Neural progenitor cell (in vitro differentiated cells): ENCODE data around the gene HDAC4.

Experiments
- EZH2 ChIP-seq: fragments of 200-600 bp; sonication (generic); IDR thresholded peaks from 2 replicates; pipeline ENCODE4 v1.6.1; 2017; ENCODE audit warnings: antibody characterized with exemption, mild to moderate bottlenecking, moderate library complexity
- TF ChIP-seq, protein P1 (sequence below): fragments of 200-600 bp; sonication (generic); IDR thresholded peaks from 2 replicates; pipeline ENCODE4 v1.5.1; 2017; ENCODE audit warnings: antibody characterized with exemption, mild to moderate bottlenecking

DNA sequence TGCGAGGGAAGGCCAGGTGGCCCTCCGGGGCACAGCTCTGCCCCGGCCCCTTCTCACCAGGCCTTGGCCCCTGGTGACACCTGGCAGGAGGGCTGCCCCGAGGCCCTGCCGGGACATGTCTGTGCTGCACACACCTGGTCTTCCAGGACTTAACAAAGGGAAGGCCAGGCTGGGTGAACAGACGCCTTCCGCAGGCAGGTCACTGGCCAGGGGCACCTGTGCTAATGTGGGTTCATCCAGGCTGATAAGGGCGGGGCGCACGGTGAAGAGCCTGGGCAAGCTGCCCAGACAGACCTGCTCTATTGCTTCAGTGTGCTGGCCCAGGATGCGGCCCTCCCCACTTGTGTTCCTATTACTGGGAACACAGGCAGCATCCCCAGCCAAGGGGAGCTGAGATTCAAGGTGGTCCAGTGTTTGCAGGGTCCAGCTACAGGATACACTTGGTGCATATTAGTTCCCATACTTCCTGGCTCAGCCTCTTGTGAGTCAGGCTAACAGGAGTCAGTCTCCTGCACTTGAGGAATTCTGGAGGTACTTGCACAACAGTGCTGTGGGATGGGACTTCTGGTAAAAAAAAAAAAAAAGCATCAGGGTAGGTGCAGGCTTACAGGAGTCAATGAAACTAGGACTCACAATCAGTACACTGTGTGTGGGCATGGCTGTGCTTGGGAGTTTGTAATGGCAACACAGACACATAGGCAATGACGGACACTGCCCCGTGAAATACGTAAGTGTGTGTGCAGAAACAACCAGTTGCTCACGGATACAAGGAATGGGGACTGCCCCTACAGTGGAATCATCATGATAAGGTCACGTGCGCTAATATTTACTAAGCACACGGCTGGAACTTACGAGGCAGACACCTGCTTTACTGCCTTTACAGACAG is 291.5 kb downstream of the HDAC4 start:
- TF ChIP-seq, protein P1, sequence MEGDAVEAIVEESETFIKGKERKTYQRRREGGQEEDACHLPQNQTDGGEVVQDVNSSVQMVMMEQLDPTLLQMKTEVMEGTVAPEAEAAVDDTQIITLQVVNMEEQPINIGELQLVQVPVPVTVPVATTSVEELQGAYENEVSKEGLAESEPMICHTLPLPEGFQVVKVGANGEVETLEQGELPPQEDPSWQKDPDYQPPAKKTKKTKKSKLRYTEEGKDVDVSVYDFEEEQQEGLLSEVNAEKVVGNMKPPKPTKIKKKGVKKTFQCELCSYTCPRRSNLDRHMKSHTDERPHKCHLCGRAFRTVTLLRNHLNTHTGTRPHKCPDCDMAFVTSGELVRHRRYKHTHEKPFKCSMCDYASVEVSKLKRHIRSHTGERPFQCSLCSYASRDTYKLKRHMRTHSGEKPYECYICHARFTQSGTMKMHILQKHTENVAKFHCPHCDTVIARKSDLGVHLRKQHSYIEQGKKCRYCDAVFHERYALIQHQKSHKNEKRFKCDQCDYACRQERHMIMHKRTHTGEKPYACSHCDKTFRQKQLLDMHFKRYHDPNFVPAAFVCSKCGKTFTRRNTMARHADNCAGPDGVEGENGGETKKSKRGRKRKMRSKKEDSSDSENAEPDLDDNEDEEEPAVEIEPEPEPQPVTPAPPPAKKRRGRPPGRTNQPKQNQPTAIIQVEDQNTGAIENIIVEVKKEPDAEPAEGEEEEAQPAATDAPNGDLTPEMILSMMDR: no peak
- TF ChIP-seq EZH2: no peak
